ENCODE measurements around the gene LMF1. TPM values are rescaled to one million over a fixed set of nuclear protein-coding genes. Genes with fewer than 3 reads are reported as not detected.

The LMF1 gene
- total RNA-seq, 3 donors from 2014 or later = 14.1 to 26.4 (median 21.4) TPM

GRCh38 chr16:1002399-1003166 lies 31.8 kb upstream of the LMF1 start:
- DNase-seq (ENCODE audit: low spot score in 2 of 2) = peak; percentile 62 to 63
- H3K4me1 ChIP-seq = no peaks in the 10 kb centered on the region
- TF ChIP-seq POLR2AphosphoS5 (IDR thresholded peaks at IDR 0.05) (no peak), POLR2A (IDR thresholded peaks at IDR 0.05) (no peak), CTCF (IDR thresholded peaks at IDR 0.05) (no peak)
- no peak overlapping the region for H3K27ac ChIP-seq
- intact Hi-C loops (cut with DNase I; ENCODE audit: low total_unique reads) = loop anchor here (5.0 kb wide), 1 partner anchor 955 kb away; the partner anchor contains the start of gene NDUFB10
- no peaks in the 10 kb centered on the region for H3K36me3 ChIP-seq
- H3K9me3 ChIP-seq = peaks cover 0 to 3% of the 10 kb centered on the region in 2 donors
- peak overlapping the region in 1 of 3 donors; percentile 30 for H3K4me3 ChIP-seq
- peaks cover 0 to 45% of the 10 kb centered on the region in 2 donors for H3K27me3 ChIP-seq

- Histone ChIP-seq H3K9me3 (peaks cover under 1 to 3% of the 10 kb centered on the region in 2 donors), H3K27me3 (peaks cover 0 to 36% of the 10 kb centered on the region in 2 donors), H3K4me3 (no peak overlapping the region), H3K27ac (no peak overlapping the region), H3K36me3 (no peaks in the 10 kb centered on the region), H3K4me1 (no peaks in the 10 kb centered on the region)
- no peak for DNase-seq (ENCODE audit: low spot score in 2 of 2)
- intact Hi-C loops (cut with DNase I; ENCODE audit: low total_unique reads) = loop anchor here (5.0 kb wide), 1 partner anchor 956 kb away; the partner anchor contains the start of gene NDUFB10
- TF ChIP-seq CTCF (IDR thresholded peaks at IDR 0.05) (no peak), POLR2A (IDR thresholded peaks at IDR 0.05) (no peak), POLR2AphosphoS5 (IDR thresholded peaks at IDR 0.05) (no peak)
Observed at GRCh38 chr16:1001096-1001495, 30.3 kb upstream of the LMF1 start.

GRCh38 chr16:1000608-1001007 lies 29.8 kb upstream of the LMF1 start:
- TF ChIP-seq CTCF (IDR thresholded peaks at IDR 0.05) (no peak), POLR2AphosphoS5 (IDR thresholded peaks at IDR 0.05) (no peak), POLR2A (IDR thresholded peaks at IDR 0.05) (no peak)
- Histone ChIP-seq H3K27me3 (peaks cover 0 to 36% of the 10 kb centered on the region in 2 donors), H3K36me3 (no peaks in the 10 kb centered on the region), H3K9me3 (peaks cover 6 to 7% of the 10 kb centered on the region in 2 donors), H3K27ac (no peak overlapping the region), H3K4me3 (no peak overlapping the region), H3K4me1 (no peaks in the 10 kb centered on the region)
- no peak for DNase-seq (ENCODE audit: low spot score in 2 of 2)
- intact Hi-C loops (cut with DNase I; ENCODE audit: low total_unique reads) = loop anchor here (5.0 kb wide), 1 partner anchor 957 kb away; the partner anchor contains the start of gene NDUFB10

- DNase-seq (ENCODE audit: low spot score in 2 of 2) = no peak
- TF ChIP-seq POLR2A (IDR thresholded peaks at IDR 0.05) (no peak), POLR2AphosphoS5 (IDR thresholded peaks at IDR 0.05) (no peak), CTCF (IDR thresholded peaks at IDR 0.05) (no peak)
- Histone ChIP-seq H3K9me3 (peaks cover 15 to 16% of the 10 kb centered on the region in 2 donors), H3K4me3 (no peak overlapping the region), H3K27me3 (peaks cover 0 to 36% of the 10 kb centered on the region in 2 donors), H3K4me1 (no peaks in the 10 kb centered on the region), H3K36me3 (no peaks in the 10 kb centered on the region), H3K27ac (no peak overlapping the region)
- intact Hi-C loops (cut with DNase I; ENCODE audit: low total_unique reads) = loop anchor here (5.0 kb wide), 1 partner anchor 958 kb away; the partner anchor contains the start of gene NDUFB10
Observed at GRCh38 chr16:999677-1000076, 28.9 kb upstream of the LMF1 start.

- intact Hi-C loops (cut with DNase I; ENCODE audit: low total_unique reads) = no loop called here
- Histone ChIP-seq H3K27me3 (peaks cover 0 to 36% of the 10 kb centered on the region in 2 donors), H3K27ac (peak overlapping the region in 1 of 2 donors; percentile 73)
Observed at GRCh38 chr16:998615-999014, 27.8 kb upstream of the LMF1 start.

More at GRCh38 chr16:998615-999014, 27.8 kb upstream of the LMF1 start:
- Histone ChIP-seq H3K4me1 (no peaks in the 10 kb centered on the region), H3K4me3 (no peak overlapping the region), H3K36me3 (no peaks in the 10 kb centered on the region), H3K9me3 (peaks cover 19 to 20% of the 10 kb centered on the region in 2 donors)
- TF ChIP-seq CTCF (IDR thresholded peaks at IDR 0.05) (no peak), POLR2A (IDR thresholded peaks at IDR 0.05) (no peak), POLR2AphosphoS5 (IDR thresholded peaks at IDR 0.05) (no peak)
- DNase-seq (ENCODE audit: low spot score in 2 of 2) = no peak
